Measurements from ENCODE around the gene C18orf54.
"Not testable (repeated sequence)": the region's sequence is repeated elsewhere in the genome, so short reads cannot be mapped to it uniquely, and the experiment has no call there.

The C18orf54 gene

GRCh38 chr18:54381640-54382039 is 23.9 kb downstream of the C18orf54 start:
- H3K4me1 ChIP-seq (ENCODE audit: control insufficient read depth in 1 of 2, insufficient read depth in 1 of 2, low read depth in 1 of 2, low read length in 1 of 2), result no peaks in the 10 kb centered on the region
- H3K4me3 ChIP-seq (ENCODE audit: low read depth in 1 of 2, low read length in 1 of 2), result no peak overlapping the region
- H3K36me3 ChIP-seq, result no peaks in the 10 kb centered on the region
- no peak for TF ChIP-seq CTCF (IDR thresholded peaks at IDR 0.05)
- no peaks in the 10 kb centered on the region for H3K9me3 ChIP-seq
- H3K27ac ChIP-seq, result no peak overlapping the region
- no peaks in the 10 kb centered on the region for H3K27me3 ChIP-seq

- Histone ChIP-seq H3K9me3 (no peaks in the 10 kb centered on the region), H3K27ac (no peak overlapping the region), H3K4me1 (ENCODE audit: control insufficient read depth in 1 of 2, insufficient read depth in 1 of 2, low read depth in 1 of 2, low read length in 1 of 2) (no peaks in the 10 kb centered on the region), H3K4me3 (ENCODE audit: low read depth in 1 of 2, low read length in 1 of 2) (no peak overlapping the region), H3K36me3 (no peaks in the 10 kb centered on the region), H3K27me3 (no peaks in the 10 kb centered on the region)
- no peak for TF ChIP-seq CTCF (IDR thresholded peaks at IDR 0.05)
Observed at GRCh38 chr18:54382076-54382475, 24.4 kb downstream of the C18orf54 start.

- Histone ChIP-seq H3K4me1 (ENCODE audit: control insufficient read depth in 1 of 2, insufficient read depth in 1 of 2, low read depth in 1 of 2, low read length in 1 of 2) (no peaks in the 10 kb centered on the region), H3K9me3 (no peaks in the 10 kb centered on the region), H3K27me3 (no peaks in the 10 kb centered on the region), H3K27ac (no peak overlapping the region), H3K36me3 (no peaks in the 10 kb centered on the region), H3K4me3 (ENCODE audit: low read depth in 1 of 2, low read length in 1 of 2) (no peak overlapping the region)
- no peak for TF ChIP-seq CTCF (IDR thresholded peaks at IDR 0.05)
Observed at GRCh38 chr18:54382733-54383252, 25.1 kb downstream of the C18orf54 start.

- Histone ChIP-seq H3K36me3 (no peaks in the 10 kb centered on the region), H3K4me3 (ENCODE audit: low read depth in 1 of 2, low read length in 1 of 2) (no peak overlapping the region), H3K27me3 (peaks cover 12% of the 10 kb centered on the region), H3K9me3 (no peaks in the 10 kb centered on the region), H3K27ac (no peak overlapping the region), H3K4me1 (ENCODE audit: control insufficient read depth in 1 of 2, insufficient read depth in 1 of 2, low read depth in 1 of 2, low read length in 1 of 2) (no peaks in the 10 kb centered on the region)
- no peak for TF ChIP-seq CTCF (IDR thresholded peaks at IDR 0.05)
Observed at GRCh38 chr18:54386043-54386442, 28.3 kb downstream of the C18orf54 start.

GRCh38 chr18:54386800-54387495 is 29.2 kb downstream of the C18orf54 start:
- H3K27me3 ChIP-seq, result peaks cover 12% of the 10 kb centered on the region
- H3K4me3 ChIP-seq (ENCODE audit: low read depth in 1 of 2, low read length in 1 of 2); H3K9me3 ChIP-seq; H3K27ac ChIP-seq; H3K36me3 ChIP-seq; H3K4me1 ChIP-seq (ENCODE audit: control insufficient read depth in 1 of 2, insufficient read depth in 1 of 2, low read depth in 1 of 2, low read length in 1 of 2): not testable (repeated sequence)

GRCh38 chr18:54387631-54388030 is 29.9 kb downstream of the C18orf54 start:
- Histone ChIP-seq H3K9me3 (no peaks in the 10 kb centered on the region), H3K27me3 (peaks cover 12% of the 10 kb centered on the region), H3K27ac (no peak overlapping the region), H3K4me1 (ENCODE audit: control insufficient read depth in 1 of 2, insufficient read depth in 1 of 2, low read depth in 1 of 2, low read length in 1 of 2) (no peaks in the 10 kb centered on the region), H3K4me3 (ENCODE audit: low read depth in 1 of 2, low read length in 1 of 2) (no peak overlapping the region), H3K36me3 (no peaks in the 10 kb centered on the region)
- no peak for TF ChIP-seq CTCF (IDR thresholded peaks at IDR 0.05)

Measured in neutrophil (primary cell).